GM20000 (cell line): ENCODE measurements around the gene SLC2A8.

Source experiments
- DNase-seq: peaks from one replicate; pipeline ENCODE4 v3.0.0; 2012; ENCODE audit warnings: low spot score
- CTCF ChIP-seq: IDR thresholded peaks from 2 replicates; pipeline ENCODE4 v1.5.1; 2012; ENCODE audit warnings: mild to moderate bottlenecking, control low read depth; ENCODE audit errors: extremely low read depth, missing control alignments

Gene SLC2A8

GRCh38 chr9:127438394-127438793, 41.4 kb downstream of the SLC2A8 start:
- no peak for TF ChIP-seq CTCF
- DNase-seq: no peak

GRCh38 chr9:127444283-127444920, 47.4 kb downstream of the SLC2A8 start:
- DNase-seq: no peak
- TF ChIP-seq CTCF: no peak

- no peak for DNase-seq
- no peak for TF ChIP-seq CTCF
Measured at GRCh38 chr9:127444921-127445850, 48.2 kb downstream of the SLC2A8 start.

- DNase-seq: no peak
- TF ChIP-seq CTCF: no peak
Measured at GRCh38 chr9:127445851-127446712, 49.1 kb downstream of the SLC2A8 start.

GRCh38 chr9:127446713-127447415, 49.9 kb downstream of the SLC2A8 start:
- no peak for TF ChIP-seq CTCF
- no peak for DNase-seq

- no peak for DNase-seq
- TF ChIP-seq CTCF: no peak
Measured at GRCh38 chr9:127447416-127448111, 50.6 kb downstream of the SLC2A8 start.
